NT2/D1 (cell line): Measurements from ENCODE around the gene R3HCC1L.

ENCODE experiments used
- DNase-seq: peaks from one replicate; pipeline ENCODE4 v3.0.0-alpha.2; 2011; ENCODE audit warnings: low read depth, low spot score
- H3K27me3 ChIP-seq: 2 replicates; pipeline ENCODE4 v1.6.0; 2011; ENCODE audit warnings: mild to moderate bottlenecking; ENCODE audit not compliant: insufficient read length, insufficient read depth
- H3K36me3 ChIP-seq: 2 replicates; pipeline ENCODE4 v1.6.1; 2011; ENCODE audit warnings: mild to moderate bottlenecking, low read length, mixed read lengths; ENCODE audit not compliant: insufficient read depth, insufficient read length
- H3K4me1 ChIP-seq: 2 replicates; pipeline ENCODE4 v1.5.1; 2011; ENCODE audit not compliant: insufficient read depth, insufficient read length
- H3K4me3 ChIP-seq: 2 replicates; pipeline ENCODE4 v1.5.1; 2011; ENCODE audit warnings: low read depth; ENCODE audit not compliant: insufficient read length
- H3K9ac ChIP-seq: 2 replicates; pipeline ENCODE4 v1.6.0; 2011; ENCODE audit warnings: low read depth; ENCODE audit not compliant: insufficient read length
- H3K9me3 ChIP-seq: 2 replicates; pipeline ENCODE4 v1.5.1; 2011; ENCODE audit warnings: mild to moderate bottlenecking, low read length; ENCODE audit not compliant: insufficient read depth
- SUZ12 ChIP-seq: IDR thresholded peaks from 2 replicates; pipeline ENCODE4 v1.6.1; 2011; ENCODE audit not compliant: insufficient read length, insufficient read depth; ENCODE audit errors: extremely low read depth
- YY1 ChIP-seq: IDR thresholded peaks from 2 replicates; pipeline ENCODE4 v1.6.1; 2011; ENCODE audit not compliant: insufficient read length, insufficient read depth
- ZNF274 ChIP-seq: IDR thresholded peaks from 2 replicates; pipeline ENCODE4 v1.6.1; 2011; ENCODE audit warnings: mild to moderate bottlenecking, low read depth, low read length

The R3HCC1L gene

DNA sequence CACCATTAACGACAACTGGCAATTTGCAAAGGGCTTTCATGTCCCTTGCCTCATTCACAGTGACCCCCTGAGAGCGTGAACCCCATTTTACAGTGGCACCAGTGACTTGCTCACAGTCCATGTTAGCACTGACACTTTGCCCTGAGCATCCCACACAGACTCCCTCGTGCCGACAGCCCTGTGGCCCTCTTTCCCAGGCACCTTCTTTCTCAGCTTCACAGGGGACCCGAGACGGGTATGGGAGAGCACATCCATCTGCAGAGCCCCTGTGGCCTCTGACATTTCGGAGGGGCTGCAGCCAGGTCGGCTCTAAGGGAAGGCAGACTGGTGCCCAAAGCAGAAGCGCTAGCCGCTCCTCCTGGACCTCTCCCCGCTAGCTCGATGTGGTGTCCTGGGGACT lies 122.7 kb downstream of the R3HCC1L start:
- no peak for DNase-seq
- H3K36me3 ChIP-seq: peaks cover 35% of the 10 kb centered on the region
- no peak for TF ChIP-seq SUZ12
- no peak for TF ChIP-seq YY1
- TF ChIP-seq ZNF274: no peak
- no peak overlapping the region for H3K9ac ChIP-seq
- peaks cover 2% of the 10 kb centered on the region for H3K4me1 ChIP-seq
- H3K27me3 ChIP-seq: no peaks in the 10 kb centered on the region
- H3K4me3 ChIP-seq: no peak overlapping the region
- H3K9me3 ChIP-seq: no peaks in the 10 kb centered on the region; the same call in 1 of the 2 replicates

- Histone ChIP-seq H3K27me3 (no peaks in the 10 kb centered on the region), H3K36me3 (peaks cover 36% of the 10 kb centered on the region), H3K9me3 (no peaks in the 10 kb centered on the region; the same call in 1 of the 2 replicates), H3K9ac (no peak overlapping the region), H3K4me3 (no peak overlapping the region), H3K4me1 (peaks cover 2% of the 10 kb centered on the region)
- TF ChIP-seq SUZ12 (no peak), ZNF274 (no peak), YY1 (no peak)
- DNase-seq: no peak
These were observed 123.5 kb downstream of the R3HCC1L start for GRCh38 chr10:98257961-98258360.

DNA sequence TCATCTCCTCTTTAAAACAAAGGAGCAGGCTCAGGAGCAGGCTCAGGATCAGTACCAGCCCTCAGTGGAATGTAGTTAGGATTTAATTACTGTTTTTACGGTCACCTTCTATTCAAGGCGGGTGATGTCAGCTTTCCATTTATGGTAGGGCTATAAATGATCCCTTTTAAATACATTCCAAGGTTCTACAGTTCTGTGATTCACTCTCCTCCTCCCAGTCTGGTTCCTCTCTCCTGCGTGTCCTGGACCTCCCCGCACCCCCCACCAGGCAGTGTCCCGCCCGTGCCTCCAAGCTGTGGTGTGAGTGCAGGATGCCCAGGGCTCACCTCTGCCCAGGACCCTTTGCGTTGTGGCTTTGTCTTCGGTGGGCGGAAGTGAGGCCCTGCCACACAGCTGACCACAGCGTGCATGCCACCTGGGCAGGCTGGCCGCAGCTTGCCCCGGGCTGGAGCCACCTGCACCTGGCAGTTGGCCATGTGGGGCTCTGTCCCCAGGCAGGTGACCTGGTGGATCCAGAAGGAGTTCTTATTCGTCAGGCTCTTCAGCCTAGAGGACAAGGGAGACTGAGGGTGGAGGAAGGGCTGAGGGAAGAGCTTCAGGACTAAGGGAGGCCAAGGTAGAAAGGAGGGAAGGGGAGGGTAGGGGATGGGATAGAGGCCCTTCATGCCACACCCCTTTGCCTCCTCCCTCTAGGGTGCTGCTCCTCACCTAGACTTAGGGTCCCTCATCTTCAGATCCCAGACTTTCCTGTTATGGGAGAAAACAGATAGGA lies 124.4 kb downstream of the R3HCC1L start:
- TF ChIP-seq ZNF274 (no peak), SUZ12 (no peak), YY1 (no peak)
- H3K27me3 ChIP-seq: no peaks in the 10 kb centered on the region
- DNase-seq: no peak
- no peak overlapping the region for H3K9ac ChIP-seq
- peaks cover 2% of the 10 kb centered on the region for H3K4me1 ChIP-seq
- H3K9me3 ChIP-seq: no peaks in the 10 kb centered on the region; the same call in 1 of the 2 replicates
- H3K36me3 ChIP-seq: peaks cover 31% of the 10 kb centered on the region
- no peak overlapping the region for H3K4me3 ChIP-seq

GRCh38 chr10:98259606-98260315 lies 125.3 kb downstream of the R3HCC1L start:
- H3K9ac ChIP-seq: no peak overlapping the region
- H3K27me3 ChIP-seq: no peaks in the 10 kb centered on the region
- H3K4me3 ChIP-seq: no peak overlapping the region
- H3K4me1 ChIP-seq: peaks cover 2% of the 10 kb centered on the region
- no peaks in the 10 kb centered on the region; the same call in 1 of the 2 replicates for H3K9me3 ChIP-seq
- no peak for DNase-seq
- peaks cover 29% of the 10 kb centered on the region for H3K36me3 ChIP-seq
- TF ChIP-seq SUZ12 (no peak), ZNF274 (no peak), YY1 (no peak)

DNA sequence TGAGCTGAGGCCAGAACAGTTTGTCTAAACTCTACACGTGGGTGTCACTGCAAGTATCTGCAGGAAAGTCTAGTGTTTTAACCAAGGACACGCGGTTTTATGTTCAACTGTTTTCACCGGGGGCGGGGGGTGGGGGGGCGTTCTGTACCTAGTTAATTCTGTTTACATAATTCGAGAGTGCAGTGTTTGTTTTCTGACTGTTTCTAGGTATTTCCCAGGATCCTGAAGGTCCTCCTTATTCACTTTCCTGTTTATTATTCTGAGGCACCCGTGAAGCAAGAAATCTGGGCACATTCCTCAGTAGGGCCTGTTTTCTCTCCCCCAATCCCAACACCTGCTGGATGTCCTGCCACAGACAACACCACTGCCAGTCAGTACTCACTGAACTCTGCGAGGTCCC lies 125.9 kb downstream of the R3HCC1L start:
- peaks cover 2% of the 10 kb centered on the region for H3K4me1 ChIP-seq
- H3K9me3 ChIP-seq: no peaks in the 10 kb centered on the region; the same call in 1 of the 2 replicates
- no peak overlapping the region for H3K9ac ChIP-seq
- no peak for TF ChIP-seq YY1
- TF ChIP-seq SUZ12: no peak
- TF ChIP-seq ZNF274: no peak
- H3K27me3 ChIP-seq: no peaks in the 10 kb centered on the region
- no peak for DNase-seq
- peaks cover 31% of the 10 kb centered on the region for H3K36me3 ChIP-seq
- H3K4me3 ChIP-seq: no peak overlapping the region

DNA sequence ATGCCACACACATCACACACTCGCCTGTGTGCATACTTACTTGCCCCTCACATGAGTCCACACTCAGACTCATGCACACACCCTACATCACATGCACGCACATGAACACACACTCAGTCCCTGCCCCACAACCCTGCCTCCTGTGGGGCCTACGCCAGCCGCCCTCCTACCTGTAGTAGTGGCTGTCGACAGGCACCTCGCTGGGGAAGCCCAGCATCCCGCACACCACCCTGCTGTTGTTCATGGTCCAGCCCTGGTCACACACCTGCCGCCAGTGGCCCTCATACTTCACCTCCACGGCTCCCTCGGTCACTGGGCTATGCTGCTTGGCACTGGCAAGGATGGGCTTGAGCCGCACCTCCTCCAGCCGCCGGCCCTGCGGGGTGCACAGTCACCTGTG lies 126.3 kb downstream of the R3HCC1L start:
- no peak overlapping the region for H3K4me3 ChIP-seq
- TF ChIP-seq SUZ12: no peak
- TF ChIP-seq YY1: no peak
- no peak for TF ChIP-seq ZNF274
- DNase-seq: no peak
- H3K27me3 ChIP-seq: no peaks in the 10 kb centered on the region
- H3K4me1 ChIP-seq: peaks cover 4% of the 10 kb centered on the region
- H3K9me3 ChIP-seq: no peaks in the 10 kb centered on the region; the same call in 1 of the 2 replicates
- H3K36me3 ChIP-seq: peaks cover 28% of the 10 kb centered on the region
- H3K9ac ChIP-seq: no peak overlapping the region

DNA sequence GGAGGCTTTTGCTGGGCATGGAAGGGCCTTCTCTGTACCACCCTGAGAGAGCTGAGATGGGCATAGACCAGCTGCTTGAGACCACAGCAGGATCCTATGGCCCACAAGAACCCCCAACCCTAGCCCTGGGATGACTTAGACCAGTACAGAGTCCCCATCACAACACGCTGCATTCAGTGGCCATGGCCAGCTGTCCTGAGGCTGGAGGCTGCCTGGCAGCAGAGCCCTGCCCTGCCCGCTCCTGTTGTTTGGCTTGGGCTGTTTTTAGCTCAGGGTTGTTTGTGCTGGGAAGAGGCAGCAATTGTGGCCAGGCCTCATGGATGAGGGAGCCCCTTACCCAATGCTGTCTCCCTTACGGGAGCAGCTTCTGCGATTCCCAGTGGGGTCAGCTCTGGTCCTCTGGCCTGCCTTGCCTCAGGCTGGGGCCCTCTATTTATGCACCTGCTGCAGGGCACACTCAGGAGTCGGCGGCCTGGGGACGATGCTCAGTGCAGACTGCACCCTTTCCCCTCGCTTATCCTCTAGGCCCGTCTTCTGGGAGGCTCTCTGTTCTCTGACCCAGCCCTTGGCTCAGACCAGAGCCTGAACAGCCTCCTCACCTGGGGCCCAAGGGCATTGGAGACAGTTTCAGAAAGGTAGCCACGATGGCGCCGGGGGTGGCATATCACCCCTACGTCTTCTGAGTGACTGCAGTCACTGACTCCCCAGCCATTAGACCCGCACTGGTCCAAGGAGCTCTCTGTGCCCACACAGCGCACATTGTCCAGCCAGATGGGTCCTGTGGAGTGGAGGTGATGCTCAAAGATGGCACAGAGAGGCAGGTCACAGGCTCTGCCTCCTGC lies 127.2 kb downstream of the R3HCC1L start:
- H3K27me3 ChIP-seq: no peaks in the 10 kb centered on the region
- peaks cover 11% of the 10 kb centered on the region for H3K4me1 ChIP-seq
- no peaks in the 10 kb centered on the region; the same call in 1 of the 2 replicates for H3K9me3 ChIP-seq
- TF ChIP-seq YY1 (no peak), ZNF274 (no peak), SUZ12 (no peak)
- peaks cover 20% of the 10 kb centered on the region for H3K36me3 ChIP-seq
- H3K4me3 ChIP-seq: no peak overlapping the region
- no peak overlapping the region for H3K9ac ChIP-seq
- no peak for DNase-seq
